ENCODE data around the gene ZNF81.
"Not testable (repeated sequence)": the region's sequence is repeated elsewhere in the genome, so short reads cannot be mapped to it uniquely, and the experiment has no call there.

ZNF81 gene

GRCh38 chrX:47836164-47837072, at the start of gene ZNF81:
Gene ZNF81, plus strand, starts transcription at chrX:47836902. Its CDS starts 9,366 bp downstream, at chrX:47846268.
- peak; percentile 83 for DNase-seq (ENCODE audit: extremely low spot score)
- CTCF ChIA-PET = interaction anchor here (2.7 kb wide), 1 partner anchor 191 kb away, joined by 13 read pairs; no protein-coding TSS in a partner anchor
- POLR2A ChIA-PET = no interaction called here
- TF ChIP-seq CTCF (IDR thresholded peaks at IDR 0.05; ENCODE audit: control extremely low read depth, extremely low read depth, low read depth, missing control alignments) = no peak

GRCh38 chrX:47796433-47796906, 40.2 kb upstream of the ZNF81 start:
- CTCF ChIA-PET = no interaction called here
- POLR2A ChIA-PET = no interaction called here
- TF ChIP-seq CTCF (IDR thresholded peaks at IDR 0.05; ENCODE audit: control extremely low read depth, extremely low read depth, low read depth, missing control alignments) = no peak
- DNase-seq (ENCODE audit: extremely low spot score) = no peak

- CTCF ChIA-PET = no interaction called here
- DNase-seq (ENCODE audit: extremely low spot score) = no peak
- POLR2A ChIA-PET = no interaction called here
- TF ChIP-seq CTCF (IDR thresholded peaks at IDR 0.05; ENCODE audit: control extremely low read depth, extremely low read depth, low read depth, missing control alignments) = no peak
Observed at GRCh38 chrX:47797084-47797483, 39.6 kb upstream of the ZNF81 start.

GRCh38 chrX:47798861-47799260, 37.8 kb upstream of the ZNF81 start:
- DNase-seq (ENCODE audit: extremely low spot score) = no peak
- TF ChIP-seq CTCF (IDR thresholded peaks at IDR 0.05; ENCODE audit: control extremely low read depth, extremely low read depth, low read depth, missing control alignments) = no peak
- ChIA-PET POLR2A (no interaction called here), CTCF (no interaction called here)

- CTCF ChIA-PET = interaction anchor here (2.0 kb wide), 1 partner anchor 12 kb away, joined by 5 read pairs; no protein-coding TSS in a partner anchor
- no peak for TF ChIP-seq CTCF (IDR thresholded peaks at IDR 0.05; ENCODE audit: control extremely low read depth, extremely low read depth, low read depth, missing control alignments)
- POLR2A ChIA-PET = no interaction called here
- DNase-seq (ENCODE audit: extremely low spot score) = no peak
Observed at GRCh38 chrX:47802589-47802988, 34.1 kb upstream of the ZNF81 start.

- not testable (repeated sequence) for DNase-seq (ENCODE audit: extremely low spot score)
- CTCF ChIA-PET = interaction anchor here (2.0 kb wide), 1 partner anchor 11 kb away, joined by 5 read pairs; no protein-coding TSS in a partner anchor
Observed at GRCh38 chrX:47803103-47803502, 33.6 kb upstream of the ZNF81 start.

GRCh38 chrX:47804315-47804714, 32.4 kb upstream of the ZNF81 start:
- POLR2A ChIA-PET = no interaction called here
- CTCF ChIA-PET = interaction anchor here (2.0 kb wide), 1 partner anchor 10 kb away, joined by 5 read pairs; no protein-coding TSS in a partner anchor
- no peak for DNase-seq (ENCODE audit: extremely low spot score)
- no peak for TF ChIP-seq CTCF (IDR thresholded peaks at IDR 0.05; ENCODE audit: control extremely low read depth, extremely low read depth, low read depth, missing control alignments)

More at GRCh38 chrX:47803103-47803502, 33.6 kb upstream of the ZNF81 start:
- POLR2A ChIA-PET = not testable (repeated sequence)

GRCh38 chrX:47805844-47806243, 30.9 kb upstream of the ZNF81 start:
- CTCF ChIA-PET; DNase-seq (ENCODE audit: extremely low spot score); POLR2A ChIA-PET: not testable (repeated sequence)

GRCh38 chrX:47806415-47807271, 30.1 kb upstream of the ZNF81 start:
- POLR2A ChIA-PET; CTCF ChIA-PET; DNase-seq (ENCODE audit: extremely low spot score): not testable (repeated sequence)

GRCh38 chrX:47807272-47807538, 29.5 kb upstream of the ZNF81 start:
- POLR2A ChIA-PET; DNase-seq (ENCODE audit: extremely low spot score); CTCF ChIA-PET: not testable (repeated sequence)

Measured in GM10248 (cell line).